Stimulated activated naive B cell treated with anti-CD40 and anti-IgM and Interleukin-4, amounts not matched to agents 10 μg/mL and 1 μg/mL and 100 μg/mL, for 72 hours (primary cell): Measurements from ENCODE around the gene ZNF19.

Experiments
- ATAC-seq, 2 donors: fragments of 150-1000 bp; cut with Tn5 transposase; replicated peaks; 2 replicates each; pipeline ENCODE4 v1.10.0; 2021; ENCODE audit warnings: moderate library complexity in 1 of 2
- DNase-seq: peaks from one replicate; pipeline ENCODE4 v3.0.0; 2021
- H3K27ac Mint-ChIP-seq: one replicate; pipeline ENCODE4 v1.8.0; 2022; ENCODE audit warnings: mild to moderate bottlenecking, mixed read lengths
- H3K27me3 Mint-ChIP-seq, 2 donors: one replicate each; pipeline ENCODE4 v1.8.0; 2022; ENCODE audit warnings: mixed read lengths in 2 of 2
- H3K36me3 Mint-ChIP-seq, 2 donors: one replicate each; pipeline ENCODE4 v1.8.0; 2022; ENCODE audit warnings: mixed read lengths in 2 of 2, mild to moderate bottlenecking in 1 of 2
- H3K4me1 Mint-ChIP-seq, 2 donors: one replicate each; pipeline ENCODE4 v1.8.0; 2022; ENCODE audit warnings: mixed read lengths in 2 of 2, mild to moderate bottlenecking in 1 of 2
- H3K4me3 Mint-ChIP-seq, 2 donors: one replicate each; pipeline ENCODE4 v1.8.0; 2022; ENCODE audit warnings: mild to moderate bottlenecking in 2 of 2, mixed read lengths in 2 of 2, moderate library complexity in 1 of 2
- H3K9me3 Mint-ChIP-seq, 2 donors: one replicate each; pipeline ENCODE4 v1.8.0; 2022; ENCODE audit warnings: mixed read lengths in 2 of 2, mild to moderate bottlenecking in 1 of 2

Gene ZNF19

GRCh38 chr16:71426069-71426879, 62.9 kb downstream of the ZNF19 start:
- Mint-ChIP-seq H3K36me3 (no peaks in the 10 kb centered on the region), H3K27me3 (peaks cover 66 to 75% of the 10 kb centered on the region in 2 donors), H3K9me3 (peaks cover 2 to 3% of the 10 kb centered on the region in 2 donors), H3K4me1 (peaks cover 9 to 11% of the 10 kb centered on the region in 2 donors), H3K4me3 (peak overlapping the region; percentile 61 to 73), H3K27ac (peak overlapping the region; percentile 95)
- DNase-seq (peak; percentile 27), ATAC-seq (peak; percentile 80 to 88)

GRCh38 chr16:71425746-71426068, 63.4 kb downstream of the ZNF19 start:
- H3K36me3 Mint-ChIP-seq = no peaks in the 10 kb centered on the region
- no peak for ATAC-seq
- peak overlapping the region in 1 of 2 donors; percentile 73 for H3K4me3 Mint-ChIP-seq
- H3K9me3 Mint-ChIP-seq = peaks cover 2 to 3% of the 10 kb centered on the region in 2 donors
- H3K4me1 Mint-ChIP-seq = peaks cover 9 to 11% of the 10 kb centered on the region in 2 donors
- DNase-seq = no peak
- peaks cover 64 to 69% of the 10 kb centered on the region in 2 donors for H3K27me3 Mint-ChIP-seq
- no peak overlapping the region for H3K27ac Mint-ChIP-seq

GRCh38 chr16:71424626-71425025, 64.5 kb downstream of the ZNF19 start:
- DNase-seq (no peak), ATAC-seq (no peak)
- Mint-ChIP-seq H3K36me3 (no peaks in the 10 kb centered on the region), H3K9me3 (peaks cover 2 to 3% of the 10 kb centered on the region in 2 donors), H3K4me3 (no peak overlapping the region), H3K27ac (no peak overlapping the region), H3K4me1 (peaks cover 9 to 11% of the 10 kb centered on the region in 2 donors), H3K27me3 (peaks cover 58 to 61% of the 10 kb centered on the region in 2 donors)

GRCh38 chr16:71423865-71424264, 65.3 kb downstream of the ZNF19 start:
- ATAC-seq (no peak), DNase-seq (no peak)
- H3K36me3 Mint-ChIP-seq = no peaks in the 10 kb centered on the region
- H3K27ac Mint-ChIP-seq = no peak overlapping the region
- peaks cover 9 to 11% of the 10 kb centered on the region in 2 donors for H3K4me1 Mint-ChIP-seq
- H3K27me3 Mint-ChIP-seq = peaks cover 55 to 61% of the 10 kb centered on the region in 2 donors
- H3K4me3 Mint-ChIP-seq = no peak overlapping the region
- H3K9me3 Mint-ChIP-seq = peaks cover under 1 to 1% of the 10 kb centered on the region in 2 donors
